WTC11 (cell line): Measurements from ENCODE around the gene NALF2. TPM values are rescaled to one million over a fixed set of nuclear protein-coding genes. Genes with fewer than 3 reads are reported as not detected.
A peak's percentile ranks its signal among the peaks of the same experiment; 100 is the strongest.

Experiments
- ATAC-seq: fragments of 200-7000 bp; cut with Tn5 transposase; 2 replicates; pipeline ENCODE4 v1.10.0; 2021; ENCODE audit warnings: mild to moderate bottlenecking, moderate library complexity
- CTCF ChIA-PET: fragments of 300-600 bp; sonication (Branson Sonifier 250); formaldehyde crosslinking; loops from one replicate; lab custom pipeline; 2021; ENCODE audit warnings: antibody characterized with exemption; lab: Charles Lee
- POLR2A ChIA-PET: fragments of 350-600 bp; sonication (Branson Sonifier 250); formaldehyde crosslinking; loops from one replicate; lab custom pipeline; 2021; ENCODE audit warnings: antibody characterized with exemption; lab: Charles Lee
- DNase-seq: peaks from one replicate; pipeline ENCODE4 v3.0.0; 2021; ENCODE audit warnings: low spot score
- H3K27ac Mint-ChIP-seq: 2 replicates; pipeline ENCODE4 v1.8.0; 2021; ENCODE audit warnings: mixed read lengths
- H3K27me3 Mint-ChIP-seq: 2 replicates; pipeline ENCODE4 v1.8.0; 2021; ENCODE audit warnings: low read depth, mild to moderate bottlenecking, moderate library complexity, mixed read lengths
- H3K36me3 Mint-ChIP-seq: 2 replicates; pipeline ENCODE4 v1.8.0; 2021; ENCODE audit warnings: mixed read lengths
- H3K4me1 Mint-ChIP-seq: 2 replicates; pipeline ENCODE4 v1.8.0; 2022; ENCODE audit warnings: mixed read lengths
- H3K4me3 Mint-ChIP-seq: 2 replicates; pipeline ENCODE4 v1.8.0; 2021; ENCODE audit warnings: mild to moderate bottlenecking, moderate library complexity, mixed read lengths
- H3K9me3 Mint-ChIP-seq: 2 replicates; pipeline ENCODE4 v1.8.0; 2021; ENCODE audit warnings: mixed read lengths
- ARID4B ChIP-seq: sonication (generic); formaldehyde crosslinking; IDR thresholded peaks from 2 replicates; pipeline ENCODE4 v1.8.0; 2023; ENCODE audit warnings: missing genetic modification reagents, mild to moderate bottlenecking, borderline replicate concordance
- ATF3 ChIP-seq: sonication (generic); formaldehyde crosslinking; conservative IDR thresholded peaks from 2 replicates; pipeline ENCODE4 v1.8.1; 2022; ENCODE audit warnings: mild to moderate bottlenecking, missing genetic modification reagents
- CBFB ChIP-seq: sonication (generic); formaldehyde crosslinking; IDR thresholded peaks from 2 replicates; pipeline ENCODE4 v1.8.1; 2022; ENCODE audit warnings: mild to moderate bottlenecking, low read depth, missing genetic modification reagents
- CREM ChIP-seq: sonication (generic); formaldehyde crosslinking; IDR thresholded peaks from 2 replicates; pipeline ENCODE4 v1.8.1; 2022; ENCODE audit warnings: mild to moderate bottlenecking, missing genetic modification reagents, moderate library complexity
- CTCF ChIP-seq: fragments of 200-600 bp; IDR thresholded peaks from 2 replicates; pipeline ENCODE4 v1.8.0; 2022; ENCODE audit warnings: antibody characterized with exemption
- E2F1 ChIP-seq: sonication (generic); formaldehyde crosslinking; IDR thresholded peaks from 2 replicates; pipeline ENCODE4 v1.8.0; 2022; ENCODE audit warnings: mild to moderate bottlenecking, missing genetic modification reagents
- E2F5 ChIP-seq: sonication (generic); formaldehyde crosslinking; IDR thresholded peaks from 2 replicates; pipeline ENCODE4 v1.8.1; 2022; ENCODE audit warnings: mild to moderate bottlenecking, moderate library complexity, missing genetic modification reagents
- FOXP4 ChIP-seq: sonication (generic); formaldehyde crosslinking; IDR thresholded peaks from 2 replicates; pipeline ENCODE4 v1.8.0; 2022; ENCODE audit warnings: mild to moderate bottlenecking, missing genetic modification reagents
- GABPB1 ChIP-seq: sonication (generic); formaldehyde crosslinking; IDR thresholded peaks from 2 replicates; pipeline ENCODE4 v1.8.1; 2023; ENCODE audit warnings: mild to moderate bottlenecking, missing genetic modification reagents
- NFE2L1 ChIP-seq: sonication (generic); formaldehyde crosslinking; IDR thresholded peaks from 2 replicates; pipeline ENCODE4 v1.8.1; 2023; ENCODE audit warnings: missing genetic modification reagents
- SOX15 ChIP-seq: fragments of 250-450 bp; sonication (Bioruptor Pico); IDR thresholded peaks from 2 replicates; pipeline ENCODE4 v1.9.0; 2021; ENCODE audit warnings: mild to moderate bottlenecking
- ZNF219 ChIP-seq: sonication (generic); formaldehyde crosslinking; IDR thresholded peaks from 2 replicates; pipeline ENCODE4 v1.8.0; 2023; ENCODE audit warnings: missing genetic modification reagents, mild to moderate bottlenecking, borderline replicate concordance
- ZNF263 ChIP-seq: sonication (generic); formaldehyde crosslinking; IDR thresholded peaks from 2 replicates; pipeline ENCODE4 v1.8.1; 2022; ENCODE audit warnings: low read depth, mild to moderate bottlenecking, moderate library complexity, missing genetic modification reagents
- ZNF281 ChIP-seq: sonication (generic); formaldehyde crosslinking; IDR thresholded peaks from 2 replicates; pipeline ENCODE4 v1.8.0; 2023; ENCODE audit warnings: mild to moderate bottlenecking, missing genetic modification reagents
- total RNA-seq: library from RNA; stranded (reverse); gene quantifications from 3 replicates; pipeline ENCODE4 v1.2.3, GENCODE V29; 2021

NALF2 gene
- total RNA-seq, 1 experiment from 2014 or later: 14.0 TPM

GRCh38 chrX:69523314-69523713 is 19.2 kb downstream of the NALF2 start:
- no peaks in the 10 kb centered on the region for H3K27me3 Mint-ChIP-seq
- ChIA-PET CTCF (interaction anchor here (1.8 kb wide), 1 partner anchor 610 kb away, joined by 4 read pairs; the partner anchor contains the start of gene IGBP1), POLR2A (no interaction called here)
- H3K27ac Mint-ChIP-seq: no peak overlapping the region
- ATAC-seq: no peak; the same call in none of the 2 replicates
- H3K36me3 Mint-ChIP-seq: no peaks in the 10 kb centered on the region
- no peak for DNase-seq
- H3K4me3 Mint-ChIP-seq: no peak overlapping the region
- H3K4me1 Mint-ChIP-seq: peaks cover 14% of the 10 kb centered on the region
- H3K9me3 Mint-ChIP-seq: no peaks in the 10 kb centered on the region
- TF ChIP-seq ZNF263 (CRISPR knock-in tag) (peak; percentile 43; the same call in 1 of the 2 replicates), CREM (CRISPR knock-in tag) (no peak)

GRCh38 chrX:69524781-69525363 is 20.7 kb downstream of the NALF2 start:
- H3K9me3 Mint-ChIP-seq: no peaks in the 10 kb centered on the region
- TF ChIP-seq SOX15 (CRISPR knock-in tag): no peak
- no peak for TF ChIP-seq FOXP4 (CRISPR knock-in tag)
- TF ChIP-seq ZNF219 (CRISPR knock-in tag): no peak
- TF ChIP-seq CBFB (CRISPR knock-in tag): no peak
- no peak for TF ChIP-seq ATF3 (CRISPR knock-in tag)
- TF ChIP-seq CREM (CRISPR knock-in tag): no peak
- TF ChIP-seq E2F1: no peak
- no peak for TF ChIP-seq ARID4B
- H3K4me1 Mint-ChIP-seq: peaks cover 14% of the 10 kb centered on the region
- ChIA-PET POLR2A (no interaction called here), CTCF (interaction anchor here (1.0 to 1.8 kb wide), 4 partner anchors 22 to 608 kb away, joined by 3 to 5 read pairs (median 4); partner anchors contain the start of gene IGBP1)
- H3K27ac Mint-ChIP-seq: no peak overlapping the region
- H3K27me3 Mint-ChIP-seq: no peaks in the 10 kb centered on the region
- no peaks in the 10 kb centered on the region for H3K36me3 Mint-ChIP-seq
- ATAC-seq (no peak), DNase-seq (no peak)
- H3K4me3 Mint-ChIP-seq: no peak overlapping the region

- peaks cover 9% of the 10 kb centered on the region for H3K4me1 Mint-ChIP-seq
- no peak overlapping the region for H3K27ac Mint-ChIP-seq
- ChIA-PET POLR2A (no interaction called here), CTCF (no interaction called here)
- peaks cover 5% of the 10 kb centered on the region; the same call in 1 of the 2 replicates for H3K9me3 Mint-ChIP-seq
- ATAC-seq (no peak), DNase-seq (no peak)
- no peak overlapping the region for H3K4me3 Mint-ChIP-seq
- H3K36me3 Mint-ChIP-seq: peaks cover 10% of the 10 kb centered on the region
- H3K27me3 Mint-ChIP-seq: peaks cover 3% of the 10 kb centered on the region; the same call in 1 of the 2 replicates
- no peak for TF ChIP-seq GABPB1 (CRISPR knock-in tag)
- TF ChIP-seq ZNF281: no peak
- no peak for TF ChIP-seq NFE2L1
- TF ChIP-seq E2F5 (CRISPR knock-in tag): no peak
- no peak for TF ChIP-seq CTCF
These were observed 26.2 kb downstream of the NALF2 start for GRCh38 chrX:69530306-69530705.
